22Rv1 (cell line): Measurements from ENCODE around the gene ORAI2.
"Not testable (repeated sequence)": the region's sequence is repeated elsewhere in the genome, so short reads cannot be mapped to it uniquely, and the experiment has no call there.

Experiments
- ZFX ChIP-seq: fragments of 450-650 bp; IDR thresholded peaks from 2 replicates; pipeline ENCODE4 v1.6.1; 2017; ENCODE audit warnings: antibody characterized with exemption, borderline replicate concordance
- TF ChIP-seq, protein P1 (sequence below): fragments of 450-650 bp; IDR thresholded peaks from 2 replicates; pipeline ENCODE4 v1.5.1; 2017; ENCODE audit warnings: mild to moderate bottlenecking

DNA sequence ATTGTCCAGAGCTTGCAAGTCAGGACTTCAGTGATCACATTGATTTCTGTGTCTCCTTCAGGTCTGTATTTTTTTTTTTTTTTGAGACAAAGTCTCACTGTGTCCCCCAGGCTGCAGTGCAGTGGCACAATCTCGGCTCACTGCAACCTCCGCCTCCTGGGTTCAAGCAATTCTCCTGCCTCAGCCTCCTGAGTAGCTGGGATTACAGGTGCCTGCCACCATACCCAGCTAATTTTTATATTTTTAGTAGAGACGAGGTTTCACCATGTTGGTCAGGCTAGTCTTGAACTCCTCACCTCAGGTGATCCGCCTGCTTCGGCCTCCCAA, 28.6 kb upstream of the ORAI2 start:
- TF ChIP-seq, protein P1, sequence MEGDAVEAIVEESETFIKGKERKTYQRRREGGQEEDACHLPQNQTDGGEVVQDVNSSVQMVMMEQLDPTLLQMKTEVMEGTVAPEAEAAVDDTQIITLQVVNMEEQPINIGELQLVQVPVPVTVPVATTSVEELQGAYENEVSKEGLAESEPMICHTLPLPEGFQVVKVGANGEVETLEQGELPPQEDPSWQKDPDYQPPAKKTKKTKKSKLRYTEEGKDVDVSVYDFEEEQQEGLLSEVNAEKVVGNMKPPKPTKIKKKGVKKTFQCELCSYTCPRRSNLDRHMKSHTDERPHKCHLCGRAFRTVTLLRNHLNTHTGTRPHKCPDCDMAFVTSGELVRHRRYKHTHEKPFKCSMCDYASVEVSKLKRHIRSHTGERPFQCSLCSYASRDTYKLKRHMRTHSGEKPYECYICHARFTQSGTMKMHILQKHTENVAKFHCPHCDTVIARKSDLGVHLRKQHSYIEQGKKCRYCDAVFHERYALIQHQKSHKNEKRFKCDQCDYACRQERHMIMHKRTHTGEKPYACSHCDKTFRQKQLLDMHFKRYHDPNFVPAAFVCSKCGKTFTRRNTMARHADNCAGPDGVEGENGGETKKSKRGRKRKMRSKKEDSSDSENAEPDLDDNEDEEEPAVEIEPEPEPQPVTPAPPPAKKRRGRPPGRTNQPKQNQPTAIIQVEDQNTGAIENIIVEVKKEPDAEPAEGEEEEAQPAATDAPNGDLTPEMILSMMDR, result peak; percentile 65
- not testable (repeated sequence) for TF ChIP-seq ZFX
